Tibial nerve (tissue), 4 donors: ENCODE data around the gene MED14.

Experiments used
- CTCF ChIP-seq, 5 experiments: fragments of 200-600 bp in 3 of 5; fragments of 450-650 bp in 2 of 5; sonication (generic) in 3 of 5; IDR thresholded peaks; one replicate each; pipeline ENCODE4 v1.5.1; 2016 to 2019; ENCODE audit warnings: antibody characterized with exemption in 5 of 5, mild to moderate bottlenecking in 3 of 5, moderate library complexity in 2 of 5
- EP300 ChIP-seq, 2 donors: sonication (generic); formaldehyde crosslinking; IDR thresholded peaks; one replicate each; pipeline ENCODE4 v1.6.1; 2017; ENCODE audit warnings: antibody characterized with exemption in 2 of 2, mild to moderate bottlenecking in 1 of 2
- POLR2A ChIP-seq, 2 donors: fragments of 450-650 bp; IDR thresholded peaks; one replicate each; pipeline ENCODE4 v1.6.1; 2017; ENCODE audit warnings: antibody characterized with exemption in 2 of 2, mild to moderate bottlenecking in 2 of 2, moderate library complexity in 2 of 2

DNA sequence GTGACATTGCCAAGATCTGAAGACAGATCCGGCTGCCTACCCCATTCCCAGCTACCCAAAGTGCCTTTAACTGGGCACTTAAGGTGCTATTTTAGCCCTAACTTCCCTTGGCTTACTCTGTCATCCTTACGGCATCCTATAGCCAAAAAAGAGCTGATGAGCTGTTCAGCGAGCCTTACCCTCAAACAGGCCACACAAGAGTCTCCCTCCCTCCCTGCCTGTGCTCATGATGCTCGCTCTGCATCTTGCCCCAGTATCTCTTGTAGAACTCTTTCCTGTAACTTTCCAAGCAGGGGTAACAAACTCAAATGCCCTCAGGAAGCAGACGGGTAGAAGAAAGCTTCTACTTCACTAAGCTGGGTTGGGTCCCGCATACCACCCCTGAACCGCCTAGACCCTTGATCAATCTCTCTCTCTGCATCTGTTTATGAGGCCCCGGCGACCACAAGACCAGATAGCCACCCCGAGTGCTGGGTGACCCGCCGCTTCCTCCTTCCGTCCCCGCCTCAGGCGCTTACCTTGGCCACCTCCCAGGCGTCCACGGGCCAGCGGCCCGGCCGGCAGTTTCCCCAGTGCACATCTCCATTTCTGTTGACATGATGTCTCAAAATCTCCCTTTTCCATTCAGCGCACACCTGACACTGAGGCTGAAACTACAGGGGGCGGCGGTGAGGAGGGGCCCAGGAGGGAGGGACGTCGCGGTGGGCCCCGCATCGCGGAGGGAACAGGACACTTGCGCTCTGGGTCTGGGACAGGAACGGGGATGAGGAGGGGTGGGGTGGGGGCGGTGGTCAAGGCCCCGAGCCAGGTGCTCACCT lies 88.6 kb downstream of the MED14 start:
- TF ChIP-seq CTCF (IDR thresholded peaks at IDR 0.05) (no peak), POLR2A (IDR thresholded peaks at IDR 0.05) (no peak), EP300 (IDR thresholded peaks at IDR 0.05) (no peak)
